ENCODE results near the gene FCRL3.

- TF ChIP-seq POLR2A (IDR thresholded peaks at IDR 0.05) (no peak), CTCF (IDR thresholded peaks at IDR 0.05) (no peak)
Observed at GRCh38 chr1:157702308-157702825, 1.8 kb upstream of the FCRL3 start.

Data from thyroid gland (tissue), 4 donors.